HepG2 (cell line): ENCODE data around the gene SH3YL1.

ENCODE experiments used
- ZNF768 ChIP-seq: sonication (generic); formaldehyde crosslinking; IDR thresholded peaks from 2 replicates; pipeline ENCODE4 v1.4.0; 2020; ENCODE audit warnings: missing genetic modification reagents
- TF ChIP-seq, protein P1 (sequence below): sonication (generic); formaldehyde crosslinking; IDR thresholded peaks from 2 replicates; pipeline ENCODE4 v1.5.0; 2020; ENCODE audit warnings: mild to moderate bottlenecking, missing genetic modification reagents, moderate library complexity

DNA sequence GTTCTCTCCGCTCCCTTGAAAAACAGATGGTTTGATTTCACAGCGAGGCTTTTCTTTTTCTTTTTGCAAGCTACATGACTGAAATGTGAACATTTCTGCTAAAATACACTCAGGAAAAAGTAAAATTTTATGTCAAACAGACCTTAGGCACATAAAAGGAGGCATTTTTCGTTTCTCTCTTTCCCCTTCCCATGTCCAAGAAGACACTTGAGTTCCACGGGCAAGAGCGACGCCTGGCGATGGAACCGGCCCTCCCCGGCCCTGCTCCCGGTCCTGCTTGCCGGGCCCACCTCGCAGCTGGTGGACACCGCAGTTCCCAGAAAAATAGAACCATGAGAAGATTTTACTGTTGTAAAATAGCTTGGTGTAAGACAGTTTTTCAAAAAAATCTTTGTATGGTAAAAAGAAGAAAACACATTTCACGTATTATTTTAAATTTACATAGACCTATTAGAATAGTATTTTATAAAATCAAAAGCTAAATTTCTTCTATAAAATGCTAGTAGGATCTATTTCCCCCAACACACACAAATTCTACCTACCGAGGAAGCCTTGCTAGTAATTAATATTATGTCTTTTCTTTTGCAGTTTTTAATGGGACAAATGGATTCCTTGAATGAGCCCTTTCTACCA is 26.4 kb upstream of the SH3YL1 start:
- TF ChIP-seq ZNF768 = no peak
- TF ChIP-seq, protein P1, sequence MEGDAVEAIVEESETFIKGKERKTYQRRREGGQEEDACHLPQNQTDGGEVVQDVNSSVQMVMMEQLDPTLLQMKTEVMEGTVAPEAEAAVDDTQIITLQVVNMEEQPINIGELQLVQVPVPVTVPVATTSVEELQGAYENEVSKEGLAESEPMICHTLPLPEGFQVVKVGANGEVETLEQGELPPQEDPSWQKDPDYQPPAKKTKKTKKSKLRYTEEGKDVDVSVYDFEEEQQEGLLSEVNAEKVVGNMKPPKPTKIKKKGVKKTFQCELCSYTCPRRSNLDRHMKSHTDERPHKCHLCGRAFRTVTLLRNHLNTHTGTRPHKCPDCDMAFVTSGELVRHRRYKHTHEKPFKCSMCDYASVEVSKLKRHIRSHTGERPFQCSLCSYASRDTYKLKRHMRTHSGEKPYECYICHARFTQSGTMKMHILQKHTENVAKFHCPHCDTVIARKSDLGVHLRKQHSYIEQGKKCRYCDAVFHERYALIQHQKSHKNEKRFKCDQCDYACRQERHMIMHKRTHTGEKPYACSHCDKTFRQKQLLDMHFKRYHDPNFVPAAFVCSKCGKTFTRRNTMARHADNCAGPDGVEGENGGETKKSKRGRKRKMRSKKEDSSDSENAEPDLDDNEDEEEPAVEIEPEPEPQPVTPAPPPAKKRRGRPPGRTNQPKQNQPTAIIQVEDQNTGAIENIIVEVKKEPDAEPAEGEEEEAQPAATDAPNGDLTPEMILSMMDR = peak; percentile 96
